ENCODE measurements around the gene SEL1L2. TPM values are rescaled to one million over a fixed set of nuclear protein-coding genes. Genes with fewer than 3 reads are reported as not detected.

Gene SEL1L2
- total RNA-seq, 1 donor from 2014 or later: not detected

DNA sequence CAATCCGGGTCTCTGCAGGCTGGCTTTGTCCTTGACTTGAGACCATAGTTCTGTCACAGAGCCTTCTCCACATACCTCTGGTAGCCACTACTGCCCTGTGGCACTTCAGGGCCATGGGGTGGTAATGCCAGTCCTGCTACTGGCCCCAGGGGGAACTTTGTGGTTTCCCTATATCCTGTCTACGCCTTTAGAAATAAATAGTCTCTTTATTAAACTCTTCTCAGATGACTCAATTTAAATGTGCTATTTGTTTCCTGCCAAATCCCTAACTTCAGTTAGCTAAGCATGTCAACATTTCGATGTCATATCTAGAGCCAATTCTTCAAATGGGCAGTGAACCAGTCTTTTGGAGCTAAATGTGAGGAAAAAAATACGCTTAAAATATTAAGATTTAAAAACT lies 60.1 kb downstream of the SEL1L2 start:
- ATAC-seq: no peak
- no peak for DNase-seq (ENCODE audit: low spot score)

GRCh38 chr20:13929836-13930235 lies 60.6 kb downstream of the SEL1L2 start:
- ATAC-seq (no peak), DNase-seq (ENCODE audit: low spot score) (no peak)

DNA sequence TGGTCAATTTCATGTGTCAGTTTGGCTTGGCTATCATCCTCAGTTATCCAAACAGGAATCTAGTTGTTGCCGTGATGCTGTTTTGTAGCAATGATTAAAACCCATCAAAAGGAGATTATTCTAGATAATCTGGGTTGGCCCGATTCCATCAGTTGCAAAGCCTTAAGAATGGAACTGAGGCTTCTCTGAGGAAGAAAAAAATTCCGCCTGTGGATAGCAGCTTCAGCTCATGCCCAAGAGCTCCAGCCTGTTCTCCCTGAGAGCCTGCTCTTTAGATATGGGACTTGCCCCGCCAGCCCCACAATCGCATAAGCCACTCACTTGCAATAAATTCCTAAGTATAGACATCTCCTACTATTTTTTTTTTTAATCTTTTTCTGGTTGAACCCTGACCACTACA lies 61.5 kb downstream of the SEL1L2 start:
- ATAC-seq (no peak), DNase-seq (ENCODE audit: low spot score) (no peak)

DNA sequence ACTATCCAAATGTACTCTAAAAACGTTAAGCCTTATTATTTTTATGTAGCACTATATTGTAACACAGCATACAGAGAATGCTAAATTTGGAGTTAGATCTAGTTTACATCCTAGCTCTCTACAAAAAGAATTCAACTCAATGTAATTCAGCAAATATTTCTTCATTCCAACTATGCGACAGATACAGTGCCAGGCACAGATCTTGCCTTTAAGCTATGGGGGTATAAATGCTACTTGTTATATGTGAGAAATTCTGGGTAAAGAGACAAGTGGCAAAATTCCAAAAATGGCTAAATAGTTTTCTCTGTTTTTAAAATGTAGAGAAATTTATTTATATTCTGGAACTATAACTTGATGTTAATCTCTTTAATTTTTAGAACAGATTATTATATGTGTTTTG lies 63.2 kb downstream of the SEL1L2 start:
- ATAC-seq (no peak), DNase-seq (ENCODE audit: low spot score) (no peak)

DNA sequence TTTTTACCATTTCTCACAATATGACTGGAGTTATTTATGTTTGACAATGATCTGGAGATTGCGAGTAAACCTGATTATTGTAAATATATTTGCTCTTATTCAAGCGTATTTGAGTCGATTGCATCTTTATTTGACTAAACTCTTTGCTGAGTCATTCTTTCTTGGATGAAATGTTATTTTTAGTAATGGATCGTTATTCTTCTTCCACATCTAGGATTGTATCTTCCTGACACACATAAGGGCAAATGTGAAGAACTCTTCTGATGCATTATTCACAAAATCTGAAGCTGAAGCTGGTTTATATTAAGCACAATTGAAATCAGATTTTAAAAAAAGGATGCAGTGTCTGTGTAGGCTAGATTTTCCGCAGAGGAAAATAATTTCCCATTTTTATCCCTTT lies 68.2 kb downstream of the SEL1L2 start:
- DNase-seq (ENCODE audit: low spot score): no peak
- no peak for ATAC-seq

DNA sequence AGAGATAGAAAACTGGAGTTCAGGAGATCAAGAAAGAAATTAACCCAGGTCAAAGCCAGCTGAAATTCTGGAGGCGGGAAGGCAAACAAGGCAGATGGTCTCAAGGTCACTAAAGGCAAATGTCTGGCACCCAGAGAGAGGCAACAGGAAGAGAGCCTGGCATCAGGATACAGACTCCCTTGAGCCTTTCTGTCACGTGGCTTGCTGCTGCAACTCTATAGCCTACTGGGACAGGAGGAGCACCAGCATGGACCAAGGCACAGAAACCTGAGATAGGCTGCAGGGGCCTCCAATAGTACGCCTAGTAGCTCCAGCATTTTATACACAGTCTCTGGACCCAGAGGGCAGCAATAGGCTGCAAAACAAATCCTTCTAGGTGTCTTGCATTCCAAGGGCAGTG lies 75.1 kb downstream of the SEL1L2 start:
- DNase-seq (ENCODE audit: low spot score) (no peak), ATAC-seq (peak; percentile 71)

DNA sequence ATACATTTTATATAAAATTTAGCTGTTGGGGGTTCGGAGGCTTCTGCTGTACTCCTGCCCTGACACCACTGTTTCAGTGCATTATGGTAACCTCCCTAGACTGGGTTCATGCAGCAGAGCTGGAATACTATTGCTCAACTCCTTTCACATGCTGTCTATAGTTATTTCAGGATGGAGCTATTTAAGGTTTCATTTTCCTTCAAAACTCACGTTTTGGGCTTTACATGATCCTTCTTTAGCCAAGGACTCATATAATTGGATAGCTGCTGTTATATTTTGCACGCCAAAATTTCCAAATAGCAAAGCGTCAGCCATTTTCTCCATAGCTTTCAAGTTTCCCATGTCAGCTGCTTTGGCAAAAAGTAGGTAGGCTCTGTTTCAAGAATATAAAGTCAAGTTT lies 76.8 kb downstream of the SEL1L2 start:
- DNase-seq (ENCODE audit: low spot score) (no peak), ATAC-seq (no peak)

DNA sequence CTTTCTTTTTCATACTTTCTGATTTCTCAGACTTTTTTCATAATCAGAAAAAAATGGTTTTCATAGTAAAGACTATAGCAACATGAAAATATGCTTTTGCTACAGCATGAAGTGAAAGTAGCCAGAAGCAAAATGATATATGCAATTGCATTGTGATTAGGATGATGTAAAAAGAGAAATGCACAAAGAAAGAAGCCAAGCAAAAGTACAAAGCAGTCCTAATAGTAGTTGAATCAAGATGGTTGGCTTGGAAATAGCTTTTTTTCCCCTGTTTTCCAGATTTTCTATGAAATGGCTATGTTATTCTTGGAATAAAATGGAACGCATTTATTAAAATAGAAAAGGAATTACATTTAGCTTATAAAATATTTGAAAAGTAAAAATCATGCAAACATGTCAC lies 77.3 kb downstream of the SEL1L2 start:
- ATAC-seq (no peak), DNase-seq (ENCODE audit: low spot score) (no peak)

- no peak for ATAC-seq
Observed at GRCh38 chr20:13910492-13910891, 79.9 kb downstream of the SEL1L2 start.

DNA sequence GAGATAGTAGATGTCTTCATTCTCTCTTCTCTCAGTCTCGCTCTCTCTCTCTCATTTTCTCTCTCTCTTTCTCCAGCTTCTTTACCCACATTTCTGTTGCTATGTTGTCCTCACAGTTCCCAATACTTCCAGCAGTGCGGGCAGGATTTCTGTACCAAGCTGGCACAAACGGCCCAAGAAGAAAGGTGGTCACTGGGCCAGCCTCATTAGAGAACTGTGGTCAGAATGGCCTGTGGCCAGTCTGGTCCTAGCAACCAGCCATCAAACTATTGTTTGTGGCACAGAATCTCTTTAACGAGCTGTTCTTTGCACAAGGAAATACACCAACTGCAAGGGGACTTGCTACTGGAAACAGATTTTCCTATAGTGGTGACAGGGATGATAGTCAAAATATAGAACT lies 81.3 kb downstream of the SEL1L2 start:
- ATAC-seq (no peak), DNase-seq (ENCODE audit: low spot score) (no peak)

More at GRCh38 chr20:13910492-13910891, 79.9 kb downstream of the SEL1L2 start:
- DNase-seq (ENCODE audit: low spot score): no peak

DNA sequence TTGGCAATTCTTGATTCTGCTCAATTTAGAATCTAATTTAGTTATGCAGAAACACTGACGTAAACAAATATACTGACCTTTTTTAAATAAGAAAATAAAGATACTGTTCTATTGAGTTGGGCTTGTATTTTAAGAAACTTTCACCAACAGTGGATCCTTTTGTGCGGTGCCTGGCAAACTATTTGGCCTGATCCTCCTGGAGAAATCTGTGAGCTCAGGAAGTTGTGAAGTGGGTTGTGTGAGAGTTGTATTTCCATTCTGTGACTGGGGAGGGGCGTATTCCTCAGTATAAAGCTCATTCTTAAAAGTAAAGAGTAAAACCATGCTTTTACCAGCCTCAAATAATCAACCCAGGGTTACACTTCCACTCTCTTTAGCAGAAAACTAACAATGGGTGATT lies 85.6 kb downstream of the SEL1L2 start:
- DNase-seq (ENCODE audit: low spot score) (no peak), ATAC-seq (no peak)

DNA sequence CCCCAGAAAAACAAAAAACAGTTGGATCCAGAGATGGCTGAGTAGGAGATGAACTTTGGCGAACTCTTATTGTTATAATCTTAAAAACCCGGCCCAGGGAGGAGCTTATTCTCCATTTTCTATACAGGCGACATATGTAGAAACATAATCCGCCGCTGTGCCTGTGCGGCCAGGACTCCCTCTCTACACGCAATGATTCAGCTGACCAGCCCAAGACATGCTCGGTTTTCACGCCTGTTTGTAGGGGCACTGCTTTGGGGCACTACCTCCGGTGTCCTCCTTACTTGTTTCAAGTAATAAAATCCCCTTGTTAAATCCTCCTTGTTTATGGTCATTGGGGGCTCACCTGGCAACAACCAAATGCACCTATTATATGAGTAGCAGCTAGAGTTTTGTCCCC lies 89.9 kb downstream of the SEL1L2 start:
- ATAC-seq (no peak), DNase-seq (ENCODE audit: low spot score) (no peak)

GRCh38 chr20:13898012-13898612 lies 92.3 kb downstream of the SEL1L2 start:
- ATAC-seq (peak; percentile 67), DNase-seq (ENCODE audit: low spot score) (no peak)

- ATAC-seq: no peak
- no peak for DNase-seq (ENCODE audit: low spot score)
Observed at GRCh38 chr20:13891575-13891974, 98.8 kb downstream of the SEL1L2 start.

DNA sequence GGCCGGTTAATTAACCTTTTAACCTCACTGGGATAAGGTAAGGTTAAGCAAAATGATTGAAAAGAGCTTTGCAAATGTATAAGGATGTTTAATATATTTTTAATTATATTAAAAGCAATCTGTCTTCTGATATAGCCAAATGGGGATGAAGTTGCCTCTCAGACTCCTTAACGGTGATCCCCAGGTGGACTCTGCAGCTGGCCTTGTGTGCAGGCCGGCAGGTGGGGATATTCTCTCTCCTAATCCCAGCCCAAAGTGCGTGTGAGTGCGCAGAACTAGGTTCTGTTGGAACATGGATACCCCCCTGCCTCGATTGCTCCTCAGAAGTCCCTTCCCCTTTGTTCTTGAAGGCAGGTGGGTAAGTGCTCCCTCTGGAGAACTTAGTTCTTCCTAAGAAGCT lies 105.6 kb downstream of the SEL1L2 start:
- ATAC-seq: no peak
- no peak for DNase-seq (ENCODE audit: low spot score)

DNA sequence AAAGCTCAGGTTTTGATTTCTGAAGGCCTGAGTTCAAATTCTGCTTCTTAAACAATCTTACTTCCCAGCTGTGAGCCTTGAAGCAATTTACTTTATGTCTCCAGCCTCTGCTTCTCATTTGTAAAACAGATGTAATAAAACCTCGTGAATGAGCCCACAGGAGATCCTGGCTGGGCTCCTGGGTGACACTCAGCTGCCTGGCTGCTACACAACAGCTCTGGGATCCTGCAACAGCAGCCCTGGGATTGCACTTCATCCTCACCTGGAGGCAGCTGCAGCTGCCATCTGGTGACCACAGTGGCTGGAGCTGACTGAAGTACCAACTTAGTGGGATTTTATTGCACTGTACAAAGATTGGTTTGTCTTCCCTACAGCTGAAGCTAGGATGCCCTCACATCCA lies 107.0 kb downstream of the SEL1L2 start:
- ATAC-seq (no peak), DNase-seq (ENCODE audit: low spot score) (no peak)

GRCh38 chr20:13878566-13878965 lies 111.8 kb downstream of the SEL1L2 start:
- DNase-seq (ENCODE audit: low spot score) (no peak), ATAC-seq (no peak)

DNA sequence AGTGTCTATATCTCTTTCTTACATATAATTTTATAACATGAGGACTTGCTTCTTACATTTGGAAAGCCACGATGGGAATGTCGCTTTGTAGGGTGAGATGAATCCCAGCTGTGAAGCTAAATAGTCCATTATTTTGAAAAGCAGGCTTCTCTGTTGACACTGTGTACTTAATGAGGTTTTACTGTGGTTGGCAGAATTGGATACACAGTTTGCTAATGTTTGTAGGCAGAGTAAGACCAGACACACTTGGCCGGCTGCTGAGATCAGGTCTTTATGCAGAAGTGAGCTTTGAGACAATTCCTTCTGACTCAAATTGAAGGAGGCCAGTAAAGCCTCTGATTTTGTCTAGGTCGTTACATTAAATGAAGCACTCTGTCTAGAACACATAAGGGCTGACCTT lies 112.6 kb downstream of the SEL1L2 start:
- no peak for DNase-seq (ENCODE audit: low spot score)

DNA sequence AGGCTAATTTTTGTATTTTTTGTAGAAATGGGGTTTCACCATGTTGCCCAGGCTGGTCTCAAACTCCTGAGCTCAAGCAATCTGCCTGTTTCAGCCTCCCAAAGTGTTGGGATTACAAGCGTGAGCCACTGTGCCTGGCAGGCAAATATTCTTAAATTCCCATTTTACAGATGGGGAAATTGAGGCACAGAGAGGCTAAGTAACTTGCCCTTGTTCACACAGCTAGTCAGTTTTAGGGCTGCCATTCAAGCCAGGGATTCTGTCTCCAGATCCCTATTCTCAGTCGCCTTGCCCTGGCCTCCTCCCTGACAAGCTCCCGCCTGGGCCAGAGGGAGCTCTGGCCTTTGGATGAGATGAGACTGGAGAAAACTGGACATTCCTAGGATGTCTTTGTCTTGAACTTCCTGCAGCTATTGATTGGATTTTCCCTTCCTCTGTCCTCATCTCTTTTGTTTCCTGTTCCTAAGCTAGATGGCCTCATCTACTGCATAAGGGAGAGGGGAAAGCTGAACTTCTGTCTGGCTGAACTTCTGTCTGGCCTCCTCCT lies 115.1 kb downstream of the SEL1L2 start:
- DNase-seq (ENCODE audit: low spot score) (no peak), ATAC-seq (no peak)

More for the DNA sequence above, 112.6 kb downstream of the SEL1L2 start:
- no peak for ATAC-seq

GRCh38 chr20:13874394-13875157 lies 115.8 kb downstream of the SEL1L2 start:
- ATAC-seq (no peak), DNase-seq (ENCODE audit: low spot score) (no peak)

DNA sequence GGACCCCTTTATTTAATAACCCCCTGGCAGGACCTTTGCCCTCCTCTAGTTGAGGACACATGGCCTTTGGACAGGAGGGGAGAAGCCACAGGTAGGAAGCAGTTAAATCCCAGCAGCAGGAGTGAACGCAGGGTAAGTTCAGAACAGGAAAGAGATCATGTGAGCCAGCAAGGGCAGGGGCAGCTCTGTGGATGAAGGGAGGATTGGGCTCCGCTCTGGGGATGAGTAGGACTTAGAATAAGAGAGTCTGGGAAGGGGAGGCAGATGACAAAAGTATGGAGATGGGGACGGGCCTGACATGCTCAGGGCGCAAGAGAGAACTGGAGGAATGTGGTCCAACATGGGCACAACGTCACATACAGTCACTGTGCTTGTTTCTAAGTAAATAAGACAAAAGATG lies 116.6 kb downstream of the SEL1L2 start:
- DNase-seq (ENCODE audit: low spot score) (no peak), ATAC-seq (no peak)

DNA sequence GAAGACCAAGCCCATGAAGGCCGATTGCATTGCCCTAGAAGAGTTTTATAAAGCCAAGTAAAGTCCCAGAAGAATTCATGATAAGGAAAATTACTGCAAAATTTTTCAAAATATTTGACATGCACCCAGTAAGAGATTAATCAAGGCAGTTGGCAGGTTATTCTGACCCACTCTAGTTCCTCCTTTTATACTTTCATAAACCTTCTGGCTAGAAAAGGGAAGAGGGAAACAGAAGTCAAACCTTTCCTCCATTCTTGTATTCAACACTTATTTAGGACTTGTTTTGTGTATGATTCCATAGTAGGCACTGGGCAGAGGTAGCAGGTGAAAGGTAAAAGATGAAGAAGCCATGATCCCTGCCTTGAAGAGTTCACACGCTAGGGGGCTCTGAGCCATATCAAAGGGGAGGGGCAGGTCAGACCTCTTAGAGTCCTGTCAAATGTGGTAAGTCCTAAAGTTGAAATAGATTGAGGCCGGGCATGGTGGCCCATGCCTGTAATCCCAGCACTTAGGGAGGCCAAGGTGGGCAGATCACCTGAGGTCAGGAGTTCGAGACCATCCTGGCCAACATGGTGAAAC lies 120.2 kb downstream of the SEL1L2 start:
- no peak for DNase-seq (ENCODE audit: low spot score)
- no peak for ATAC-seq
